AG10803 (cell line): Measurements from ENCODE around the gene DHRS2.
"Not testable (repeated sequence)": the region's sequence is repeated elsewhere in the genome, so short reads cannot be mapped to it uniquely, and the experiment has no call there.

Source experiments
- DNase-seq: peaks from one replicate; pipeline ENCODE4 v3.0.0; 2010; ENCODE audit warnings: low read depth
- H3K4me3 ChIP-seq: 2 replicates; pipeline ENCODE4 v1.5.1; 2011; ENCODE audit warnings: mild to moderate bottlenecking, low read length, control low read depth
- CTCF ChIP-seq: conservative IDR thresholded peaks from 2 replicates; pipeline ENCODE4 v1.5.1; 2011; ENCODE audit warnings: mild to moderate bottlenecking, low read length, control low read depth, inconsistent platforms

DHRS2 gene

GRCh38 chr14:23629204-23629603, 7.0 kb upstream of the DHRS2 start:
- no peak overlapping the region for H3K4me3 ChIP-seq
- DNase-seq, result no peak
- no peak for TF ChIP-seq CTCF

DNA sequence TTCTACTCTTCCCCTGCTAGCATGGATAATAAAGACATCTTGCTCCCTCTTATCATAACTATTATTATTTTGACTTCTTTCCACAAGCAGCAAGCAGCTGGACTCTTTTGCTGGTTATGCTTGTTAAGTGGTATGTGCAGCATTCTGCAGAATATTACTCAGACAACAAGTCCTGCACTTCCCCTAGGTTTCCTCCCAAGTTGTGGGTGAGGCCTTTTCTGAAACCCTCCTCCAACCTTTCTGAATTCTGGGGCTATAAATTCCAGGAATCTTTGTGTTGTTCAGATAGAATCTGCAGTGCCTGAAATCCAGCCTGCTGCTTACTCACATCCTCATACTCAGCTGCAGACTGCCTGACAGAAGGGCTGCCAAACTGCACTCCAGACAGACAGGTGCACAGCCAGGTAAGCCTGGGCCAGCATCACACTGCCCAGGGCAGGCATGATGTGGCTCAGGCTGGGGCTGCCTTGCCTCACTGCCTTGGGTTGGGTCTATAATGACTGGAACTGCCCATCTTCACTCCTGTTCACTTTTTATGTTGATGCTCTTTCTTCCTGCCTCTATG, 6.2 kb upstream of the DHRS2 start:
- no peak for TF ChIP-seq CTCF
- H3K4me3 ChIP-seq, result no peak overlapping the region
- no peak for DNase-seq

DNA sequence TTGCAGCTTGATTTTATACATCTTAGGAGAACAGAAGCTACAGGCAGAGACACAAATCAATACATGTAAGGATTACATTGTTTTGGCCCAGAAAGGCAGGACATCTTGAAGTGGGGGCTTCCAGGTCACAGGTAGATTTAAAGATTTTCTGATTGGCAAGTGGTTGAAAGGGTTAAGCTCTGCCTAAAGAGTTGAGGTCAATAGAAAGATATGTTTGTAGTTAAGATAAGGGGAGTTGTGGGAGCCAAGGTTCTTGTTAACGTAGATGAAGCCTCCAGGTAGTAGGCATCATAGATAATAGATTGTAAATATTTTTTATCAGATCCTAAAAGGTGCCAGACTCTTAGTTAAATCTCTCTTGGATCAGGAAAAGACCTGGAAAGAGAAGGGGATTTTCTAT, 5.5 kb upstream of the DHRS2 start:
- no peak overlapping the region for H3K4me3 ChIP-seq
- no peak for DNase-seq
- TF ChIP-seq CTCF, result no peak

GRCh38 chr14:23631234-23631633, 4.9 kb upstream of the DHRS2 start:
- no peak for TF ChIP-seq CTCF
- no peak for DNase-seq
- no peak overlapping the region for H3K4me3 ChIP-seq

GRCh38 chr14:23631702-23632460, 4.3 kb upstream of the DHRS2 start:
- H3K4me3 ChIP-seq, result no peak overlapping the region; the same call in 1 of the 2 replicates
- DNase-seq, result peak; percentile 77
- TF ChIP-seq CTCF, result peak; percentile 96

- H3K4me3 ChIP-seq, result no peak overlapping the region
- no peak for DNase-seq
- no peak for TF ChIP-seq CTCF
Observed at GRCh38 chr14:23632461-23633159, 3.6 kb upstream of the DHRS2 start.

- no peak for DNase-seq
- H3K4me3 ChIP-seq, result no peak overlapping the region
- no peak for TF ChIP-seq CTCF
Observed at GRCh38 chr14:23633160-23633701, 2.9 kb upstream of the DHRS2 start.

DNA sequence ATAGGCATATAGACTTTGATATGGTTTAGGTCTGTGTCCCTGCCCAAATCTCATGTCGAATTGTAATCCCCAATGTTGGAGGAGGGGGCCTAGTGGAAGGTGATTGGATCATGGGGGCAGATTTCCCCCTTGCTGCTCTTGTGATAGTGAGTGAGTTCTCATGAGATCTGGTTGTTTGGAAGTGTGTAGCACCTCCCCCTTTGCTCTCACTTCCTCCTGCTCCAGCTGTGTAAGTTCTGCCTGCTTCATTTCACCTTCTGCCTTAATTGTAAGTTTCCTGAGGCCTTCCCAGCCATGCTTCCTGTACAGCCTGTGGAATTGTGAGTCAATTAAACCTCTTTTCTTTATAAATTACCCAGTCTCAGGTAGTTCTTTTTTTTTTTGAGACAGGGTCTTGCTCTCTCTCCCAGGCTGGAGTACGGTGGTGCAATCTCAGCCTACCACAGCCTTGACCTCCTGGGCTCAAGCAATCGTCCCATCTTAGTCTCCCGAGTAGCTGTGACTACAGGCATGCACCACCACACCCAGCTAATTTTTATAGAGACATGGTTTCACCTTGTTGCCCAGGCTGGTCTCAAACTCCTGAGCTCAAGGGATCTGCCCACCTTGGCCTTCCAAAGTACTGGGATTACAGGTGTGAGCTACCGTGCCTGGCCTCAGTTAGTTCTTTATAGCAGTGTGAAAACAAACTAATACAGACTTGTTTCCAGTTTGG, 1.3 kb upstream of the DHRS2 start:
- not testable (repeated sequence) for H3K4me3 ChIP-seq, DNase-seq

GRCh38 chr14:23637312-23637654, 1.1 kb downstream of the DHRS2 start:
- not testable (repeated sequence) for DNase-seq, H3K4me3 ChIP-seq
